ENCODE data around the gene ERCC6.

ERCC6 gene

DNA sequence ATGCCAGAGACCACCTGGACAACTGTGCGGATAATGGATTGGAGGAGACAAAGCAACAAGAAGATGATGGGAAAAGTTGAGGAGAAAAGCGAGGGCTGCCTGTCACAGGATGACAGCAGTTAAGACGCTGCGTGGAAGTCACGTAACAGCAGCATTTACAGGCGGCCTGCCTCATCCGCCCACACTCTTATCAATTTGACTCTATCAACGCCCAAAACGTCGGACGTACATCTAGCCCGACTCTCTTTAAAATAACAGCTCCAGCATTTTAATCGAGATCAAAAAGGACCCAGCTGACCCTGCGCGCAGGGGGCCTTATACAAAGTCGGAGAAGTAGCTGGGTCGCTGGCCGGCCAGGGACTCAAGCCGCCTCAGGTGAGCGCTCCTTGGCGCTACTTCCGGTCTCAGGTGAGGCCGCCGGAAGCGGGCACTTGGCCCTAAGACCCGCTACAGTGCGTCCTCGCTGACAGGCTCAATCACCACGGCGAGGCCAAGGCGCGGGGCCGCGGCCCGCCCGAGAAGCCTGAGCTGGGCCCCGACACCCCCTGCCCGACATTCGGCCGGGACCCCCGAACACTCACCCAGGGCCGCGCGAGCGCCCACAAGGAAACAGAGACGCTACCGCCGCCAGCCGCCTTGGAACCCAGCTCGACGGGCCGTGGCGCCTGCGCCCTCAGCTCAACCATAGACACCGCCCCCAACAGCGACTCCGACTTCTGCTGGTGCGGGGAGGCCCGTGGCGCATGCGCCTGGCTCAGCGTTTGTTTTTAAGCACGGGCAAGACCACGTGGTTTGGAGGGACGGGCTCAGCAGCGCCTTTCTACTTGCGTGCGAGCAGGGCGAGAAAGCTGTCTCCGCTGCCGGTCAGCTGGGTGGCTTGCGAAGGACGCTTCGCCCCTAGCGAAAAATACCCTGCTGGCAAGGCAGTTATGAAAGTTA, at the start of gene ERCC6:
TSS of gene ERCC6 (minus strand) at position 741 of the 939 bp plus-strand sequence.
- DNase-seq (ENCODE audit: low read depth) = peak; percentile 82

DNA sequence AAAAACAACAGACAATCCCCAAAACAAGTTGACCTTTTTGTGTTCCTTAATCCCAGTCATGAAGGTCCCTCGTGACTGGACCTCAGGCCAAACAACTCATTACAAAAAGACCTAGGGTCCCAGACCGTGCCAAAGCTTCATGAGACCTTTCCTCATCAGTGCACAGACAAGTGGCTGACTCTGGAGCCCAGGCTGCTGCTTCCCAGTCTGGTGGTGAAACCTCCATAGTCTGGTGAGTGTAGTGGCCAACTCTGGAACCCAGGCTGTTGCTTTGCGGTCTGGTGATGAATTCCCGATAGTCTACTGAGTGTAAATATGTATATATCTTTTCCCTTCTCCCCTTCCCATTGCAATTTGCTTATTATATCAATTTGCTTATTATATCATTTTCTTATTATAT, 49.1 kb upstream of the ERCC6 start:
- DNase-seq (ENCODE audit: low read depth) = no peak

DNA sequence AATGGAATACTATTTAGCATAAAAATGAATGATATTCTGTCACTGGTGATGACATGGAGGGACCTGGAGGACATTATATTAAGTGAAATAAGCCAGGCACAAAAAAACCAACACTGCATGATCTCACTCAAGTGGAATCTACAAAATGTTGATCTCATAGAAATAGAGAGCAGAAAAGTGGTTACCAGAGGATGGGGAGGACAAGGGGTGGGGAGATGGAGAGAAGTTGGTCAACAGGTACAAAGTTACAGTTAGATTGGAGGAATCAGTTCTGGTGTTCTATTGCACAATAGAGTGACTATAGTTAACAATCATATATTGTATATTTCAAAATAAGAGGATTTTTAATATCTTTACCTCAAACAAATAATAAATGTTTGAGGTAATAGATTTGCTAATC, 46.5 kb upstream of the ERCC6 start:
- no peak for DNase-seq (ENCODE audit: low read depth)

DNA sequence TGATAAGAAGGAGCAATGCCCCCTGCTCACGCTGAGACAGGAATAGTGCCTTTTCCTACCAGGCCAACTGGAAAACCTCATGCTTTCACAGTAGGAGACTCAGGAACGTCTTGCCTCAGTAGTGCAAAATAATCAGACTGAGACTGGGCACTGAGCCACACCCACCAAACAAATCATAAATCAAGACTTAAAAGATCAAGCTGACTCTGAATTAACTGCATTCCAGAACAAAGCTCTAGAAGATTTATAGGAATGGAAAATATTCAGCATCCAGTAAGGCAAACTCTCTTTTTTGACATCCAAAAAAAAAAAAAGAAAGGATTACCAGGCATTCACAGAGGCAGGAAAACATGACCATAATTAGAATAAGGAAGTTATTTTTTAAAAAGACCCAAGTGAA, 40.7 kb upstream of the ERCC6 start:
- DNase-seq (ENCODE audit: low read depth) = no peak

DNA sequence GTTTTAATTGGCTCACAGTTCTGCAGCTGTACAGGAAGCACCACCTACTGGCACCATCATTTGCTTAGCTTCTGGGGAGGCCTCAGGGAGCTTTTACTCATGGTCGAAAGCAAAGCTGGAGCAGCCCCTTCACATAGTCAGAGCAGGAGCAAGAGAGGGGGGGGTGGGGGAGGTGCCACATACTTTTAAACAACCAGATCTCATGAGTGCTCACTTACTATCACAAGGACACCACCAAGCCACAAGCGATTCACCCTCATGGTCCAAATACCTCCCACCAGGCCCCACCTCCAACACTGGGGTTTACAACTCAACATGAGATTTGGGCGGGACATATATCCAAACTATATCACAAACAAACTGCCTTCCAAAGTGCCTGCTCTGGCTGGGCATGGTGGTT, 39.5 kb upstream of the ERCC6 start:
- DNase-seq (ENCODE audit: low read depth) = no peak

DNA sequence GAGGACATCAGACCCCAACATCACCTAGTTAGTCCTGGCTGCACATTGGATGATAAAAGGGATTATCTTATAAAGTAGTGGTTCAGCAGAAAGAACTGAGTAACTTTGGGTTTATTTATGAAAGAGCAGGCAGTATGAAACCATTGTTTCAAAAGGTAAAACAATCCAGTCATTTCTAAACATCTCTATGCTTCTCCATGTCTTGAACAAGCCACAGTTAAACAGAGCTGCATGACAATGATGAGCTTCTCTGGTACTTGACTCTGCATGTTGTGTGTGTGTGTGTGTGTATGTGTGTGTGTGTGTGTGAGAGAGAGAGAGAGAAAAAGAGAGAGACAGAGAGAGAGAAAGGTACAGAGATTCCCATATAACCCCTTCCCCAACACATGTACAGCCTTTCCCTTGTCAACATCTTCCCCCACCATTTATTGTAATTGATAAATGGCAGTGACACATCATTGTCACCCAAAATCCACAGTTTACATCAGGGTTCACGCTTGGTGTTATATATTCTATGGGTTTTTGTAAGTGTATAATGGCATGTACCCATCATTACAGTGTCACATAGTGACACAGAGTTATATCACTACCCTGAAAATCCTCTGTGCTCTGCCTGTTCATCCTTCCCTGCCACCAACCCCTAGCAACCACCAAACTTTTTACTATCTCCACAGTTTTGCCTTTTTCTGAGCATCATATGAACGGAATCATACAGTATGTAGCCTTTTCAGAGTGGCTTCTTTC, 38.4 kb upstream of the ERCC6 start:
- DNase-seq (ENCODE audit: low read depth) = no peak

DNA sequence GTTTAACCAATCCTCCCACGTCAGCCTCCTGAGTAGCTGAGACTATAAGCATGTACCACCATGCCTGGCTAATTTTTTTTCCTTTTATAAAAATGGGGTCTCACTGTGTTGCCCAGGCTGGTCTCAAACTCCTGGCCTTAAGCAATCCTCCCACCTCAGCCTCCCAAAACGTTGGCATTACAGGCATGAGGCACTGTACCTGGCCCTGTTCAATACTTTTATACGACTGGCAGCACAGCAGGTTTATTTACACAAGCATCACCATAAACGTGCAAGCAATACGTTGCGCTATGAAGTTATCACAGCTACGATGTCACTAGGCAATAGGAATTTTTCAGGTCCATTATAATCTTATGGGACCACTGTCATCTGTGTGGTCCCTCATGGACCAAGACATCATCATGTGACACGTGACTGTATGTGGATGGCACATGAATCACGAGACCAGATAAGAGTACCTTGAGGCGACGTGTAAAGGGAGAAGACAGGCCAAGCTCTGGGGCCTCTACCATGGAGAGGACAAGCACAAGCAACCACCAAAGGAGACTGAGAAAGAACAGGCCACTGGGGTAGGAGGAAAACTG, 36.7 kb upstream of the ERCC6 start:
- no peak for DNase-seq (ENCODE audit: low read depth)

DNA sequence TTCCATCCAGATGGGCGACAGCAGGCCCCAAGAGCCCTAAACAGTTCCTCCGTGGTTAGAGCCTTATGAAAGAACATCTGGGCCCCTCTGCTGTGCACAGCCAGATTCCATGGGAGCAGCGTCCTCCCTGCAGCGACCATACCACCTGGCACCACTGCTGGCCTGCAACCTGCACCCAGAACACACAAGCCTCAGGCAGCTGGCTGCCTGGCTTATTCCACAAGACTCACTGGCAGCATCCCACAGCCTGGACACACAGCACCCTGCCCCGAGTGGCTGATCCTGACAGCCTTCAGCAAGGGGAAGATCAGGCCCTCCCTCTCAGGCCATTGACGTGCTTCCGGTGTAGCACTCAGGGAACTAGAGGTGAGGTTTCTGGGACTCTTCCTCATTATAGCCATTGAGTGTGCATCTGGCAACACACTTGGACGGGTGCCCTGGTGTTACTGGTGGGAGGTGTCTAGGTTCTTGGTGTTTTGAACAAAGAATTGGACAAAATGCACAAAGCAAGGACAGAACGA, 33.7 kb upstream of the ERCC6 start:
- DNase-seq (ENCODE audit: low read depth) = no peak

DNA sequence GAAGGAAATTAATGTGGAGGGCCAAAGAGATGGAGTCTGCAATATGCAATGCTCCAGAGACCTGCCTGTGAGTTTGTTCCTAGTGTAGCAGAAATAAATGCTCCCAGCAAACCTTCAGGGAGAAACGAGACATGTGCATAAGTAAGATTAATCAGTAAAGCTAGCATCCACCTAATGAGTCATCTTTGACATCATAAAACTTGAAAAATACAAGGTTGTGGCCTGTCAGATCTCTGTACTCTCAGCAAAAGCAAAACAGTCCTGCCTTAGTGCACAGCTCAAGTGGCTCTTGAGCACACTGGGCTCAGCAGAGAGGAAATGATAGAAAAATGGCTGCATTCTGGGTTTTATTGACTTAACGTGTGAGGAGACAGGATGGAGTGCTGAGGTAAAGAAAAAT, 32.5 kb upstream of the ERCC6 start:
- DNase-seq (ENCODE audit: low read depth) = no peak

DNA sequence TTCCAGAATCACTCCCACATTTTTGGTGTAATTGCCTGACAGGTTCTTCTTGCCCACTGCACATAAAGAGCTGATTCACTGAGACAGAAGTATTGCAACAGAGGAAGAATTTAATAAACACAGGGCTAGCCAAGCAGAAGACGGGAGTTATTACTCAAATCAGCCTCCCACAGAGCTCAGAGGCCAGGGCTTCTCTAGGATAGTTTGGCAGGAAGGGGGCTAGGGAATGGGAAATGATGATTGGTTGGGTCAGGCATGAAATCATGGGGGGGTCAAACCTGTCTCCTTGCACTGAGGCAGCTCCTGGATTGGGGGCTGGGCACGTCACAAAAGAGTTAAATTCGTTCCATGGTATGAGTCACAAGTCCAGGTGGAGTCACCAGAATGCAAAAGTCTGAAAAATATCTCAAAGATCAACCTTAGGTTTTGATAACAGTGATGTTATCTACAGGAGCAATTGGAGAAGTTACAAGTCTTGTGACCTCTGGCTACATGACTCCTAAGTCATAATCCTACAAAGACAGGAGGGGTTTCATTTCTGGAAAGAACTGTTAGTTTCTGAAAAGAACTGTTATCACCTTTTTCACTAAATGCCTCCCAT, 30.2 kb upstream of the ERCC6 start:
- DNase-seq (ENCODE audit: low read depth) = no peak

DNA sequence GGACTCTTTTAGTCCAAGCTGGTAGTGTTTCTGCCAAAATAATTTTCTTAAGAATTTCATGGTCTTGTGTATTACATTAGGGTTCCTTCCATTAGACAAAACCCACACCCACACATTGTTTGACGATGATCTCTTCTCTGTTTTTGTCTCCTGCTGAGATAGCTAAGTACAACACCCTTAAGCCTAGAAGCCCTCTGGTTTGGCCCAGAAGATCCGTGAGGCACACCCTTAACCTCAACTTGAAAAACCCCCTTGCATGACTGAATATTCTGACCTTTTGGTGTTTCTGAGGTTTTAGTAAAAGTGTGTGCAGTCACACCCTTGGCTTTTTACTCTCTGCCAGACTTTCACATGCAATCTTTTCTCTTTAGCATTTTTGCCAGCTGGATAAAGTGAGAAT, 29.3 kb upstream of the ERCC6 start:
- peak; percentile 80 for DNase-seq (ENCODE audit: low read depth)

DNA sequence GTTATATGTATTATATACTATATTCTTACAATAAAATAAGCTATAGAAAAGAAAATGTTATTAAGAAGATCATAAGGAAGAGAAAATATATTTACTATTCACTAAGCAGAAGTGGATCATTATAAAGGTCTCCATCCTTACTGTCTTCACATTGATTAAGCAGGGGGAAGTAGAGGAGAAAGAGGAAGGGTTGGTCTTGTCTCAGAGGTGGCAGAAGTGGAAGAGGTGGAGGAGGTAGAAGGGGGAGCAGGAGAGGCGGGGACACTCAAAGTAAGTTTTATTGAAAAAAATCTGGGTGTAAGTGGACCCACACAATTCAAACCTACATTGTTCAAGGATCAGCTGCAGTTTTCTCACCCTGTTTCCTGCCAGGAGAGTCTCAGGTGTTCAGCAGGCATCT, 28.9 kb upstream of the ERCC6 start:
- DNase-seq (ENCODE audit: low read depth) = no peak

DNA sequence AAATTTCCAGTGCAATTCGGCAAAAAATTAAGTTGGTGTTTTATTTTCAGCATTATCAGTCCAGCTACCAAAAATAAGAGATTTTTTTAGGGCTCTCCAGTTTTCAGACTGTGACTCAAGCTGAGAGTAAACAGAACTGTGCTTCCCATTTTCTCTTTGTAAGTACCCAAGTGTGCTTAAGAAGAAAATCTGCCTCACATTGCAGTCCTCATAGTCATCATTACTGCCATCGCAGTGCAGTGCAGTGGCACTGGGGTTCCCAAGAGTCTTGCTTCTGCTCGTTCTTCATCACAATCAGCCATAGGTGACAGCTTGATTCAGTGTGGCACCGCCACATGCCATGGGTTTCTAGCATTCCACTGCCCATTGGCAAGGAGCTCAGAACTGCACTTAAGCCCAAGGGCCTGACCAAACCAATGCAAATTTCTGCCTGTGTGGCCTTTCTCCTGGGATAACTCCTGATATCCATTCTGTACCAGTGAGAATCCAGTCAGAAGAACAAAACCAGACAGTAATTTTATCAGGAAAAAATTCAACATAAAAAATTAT, 25.6 kb upstream of the ERCC6 start:
- no peak for DNase-seq (ENCODE audit: low read depth)

DNA sequence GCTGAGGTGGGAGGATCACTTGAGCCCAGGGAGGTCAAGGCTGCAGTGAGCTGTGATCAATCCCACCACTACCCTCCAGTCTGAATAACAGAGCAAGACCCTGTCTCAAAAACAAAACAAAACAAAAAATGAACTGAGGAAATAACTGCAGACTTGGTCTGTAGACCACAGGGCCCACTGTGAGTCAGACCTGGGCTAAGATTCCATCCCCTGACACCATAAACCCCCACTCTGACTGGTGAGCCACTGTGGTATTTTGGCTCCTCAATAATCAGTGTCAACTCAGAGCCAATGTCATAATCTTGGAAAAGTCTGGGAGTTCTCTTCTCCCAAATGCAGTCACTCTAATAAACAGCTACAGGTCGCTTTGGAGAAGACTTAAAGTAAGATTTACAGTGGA, 24.0 kb upstream of the ERCC6 start:
- DNase-seq (ENCODE audit: low read depth) = no peak

DNA sequence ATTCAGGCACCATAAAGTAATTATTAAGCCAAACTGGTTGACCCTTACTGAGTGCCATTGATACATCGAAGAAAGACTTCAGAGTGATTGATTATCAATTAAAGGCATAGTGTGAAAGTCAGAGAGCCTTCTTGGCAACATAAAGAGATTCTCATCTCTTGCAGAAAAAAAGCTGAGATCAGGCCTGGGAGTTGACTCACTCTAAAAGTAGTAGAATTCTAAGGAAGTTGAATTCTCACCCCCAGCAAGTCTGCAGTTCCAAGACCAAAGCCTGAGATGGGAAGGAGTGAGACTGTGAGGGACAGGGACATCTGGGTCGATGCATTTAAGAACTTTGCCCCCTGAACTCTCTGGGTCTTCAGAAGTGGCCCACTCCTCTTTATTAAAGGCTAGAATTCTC, 21.6 kb upstream of the ERCC6 start:
- DNase-seq (ENCODE audit: low read depth) = no peak

DNA sequence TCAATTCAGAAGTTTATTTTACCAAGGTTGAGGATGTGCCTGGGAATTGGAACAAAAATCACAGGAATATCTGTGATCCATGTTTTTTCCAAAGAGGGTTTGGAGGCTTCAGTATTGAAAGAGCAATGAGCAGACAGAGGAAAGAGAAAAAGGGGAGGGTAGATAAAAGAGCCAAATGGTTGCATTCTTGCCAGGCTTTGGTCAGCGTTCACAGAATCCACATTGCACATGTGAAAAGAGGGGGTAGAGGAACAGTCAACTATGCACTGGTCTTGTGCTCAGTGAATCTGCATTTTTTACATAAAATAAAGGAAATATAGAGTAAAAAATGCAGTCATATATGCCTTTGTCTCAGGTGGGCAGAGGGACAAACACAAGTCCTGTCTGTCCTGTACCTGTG, 20.6 kb upstream of the ERCC6 start:
- DNase-seq (ENCODE audit: low read depth) = no peak

DNA sequence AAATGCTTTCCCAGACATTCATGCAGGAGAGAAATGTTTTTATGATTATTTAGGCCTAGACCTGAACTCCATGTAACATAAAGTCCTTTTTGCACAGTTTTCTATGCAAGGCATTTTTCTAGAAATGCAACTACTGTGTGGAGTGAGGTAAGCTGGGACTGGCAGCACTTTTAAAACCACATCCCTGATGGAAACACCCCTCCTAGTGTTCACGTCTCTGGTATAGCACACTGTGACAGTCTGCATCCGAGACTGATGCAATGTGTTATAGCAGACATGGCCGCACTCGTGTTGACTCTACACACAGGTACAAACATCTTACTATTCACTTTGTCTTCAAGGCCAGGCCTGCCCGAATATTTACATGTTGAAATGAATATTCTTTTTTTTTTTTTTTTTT, 19.3 kb upstream of the ERCC6 start:
- no peak for DNase-seq (ENCODE audit: low read depth)

DNA sequence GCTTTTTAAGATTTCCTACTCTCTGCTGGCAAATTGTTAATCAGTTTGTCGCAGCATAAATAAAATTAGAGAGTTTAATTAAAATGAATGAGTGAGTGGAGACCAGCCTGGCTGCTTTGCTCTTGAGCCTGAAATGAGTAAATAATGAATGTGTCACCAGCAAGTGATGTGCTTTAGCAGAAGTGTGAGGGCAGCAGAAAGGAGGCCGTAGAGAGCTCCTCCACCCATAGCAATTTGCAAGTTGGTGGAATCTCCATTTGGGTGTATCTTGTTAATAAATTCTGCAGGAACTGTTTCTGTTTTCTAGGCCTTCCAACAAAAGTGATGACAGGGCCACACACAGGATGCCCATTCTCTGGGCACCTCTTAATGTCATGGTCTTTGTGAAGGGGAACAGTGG, 18.8 kb upstream of the ERCC6 start:
- DNase-seq (ENCODE audit: low read depth) = no peak

DNA sequence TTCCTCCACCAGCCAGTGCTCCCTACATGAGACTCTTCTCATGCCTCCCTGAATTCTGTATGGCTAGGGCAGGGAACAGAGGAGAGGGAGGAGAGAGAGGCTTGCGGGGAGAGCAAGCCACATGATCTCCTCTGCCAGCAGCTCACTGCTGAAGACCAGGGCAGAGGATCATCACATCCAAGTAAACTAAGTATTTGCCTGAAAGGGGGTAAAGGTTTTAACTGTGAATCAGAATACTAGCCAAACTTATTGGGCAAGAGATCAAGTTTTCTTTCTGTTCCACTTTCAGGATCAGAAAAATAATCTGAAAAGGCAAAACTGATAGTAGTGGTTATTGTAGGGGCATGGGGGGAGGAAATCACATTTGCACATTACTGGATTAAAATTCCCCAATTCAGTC, 17.8 kb upstream of the ERCC6 start:
- no peak for DNase-seq (ENCODE audit: low read depth)

DNA sequence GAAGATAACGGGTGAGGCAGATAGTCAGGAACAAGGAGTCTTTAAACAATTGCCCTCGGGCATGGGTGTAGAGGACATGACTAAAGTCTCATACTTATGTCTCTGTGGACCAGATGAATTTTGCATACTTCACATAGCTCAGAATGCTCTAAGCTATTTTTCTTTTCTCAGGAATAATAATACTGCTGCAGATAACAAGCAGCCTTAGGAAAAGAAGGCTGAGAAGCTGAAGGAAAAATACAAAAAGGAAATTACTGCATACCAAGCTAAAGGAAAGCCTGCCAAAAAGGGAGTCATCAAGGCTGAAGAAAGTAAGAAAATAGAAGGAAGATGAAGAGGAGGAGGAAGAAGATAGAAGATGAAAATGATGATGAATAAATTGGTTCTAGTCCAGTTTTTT, 13.4 kb upstream of the ERCC6 start:
- DNase-seq (ENCODE audit: low read depth) = peak; percentile 81

DNA sequence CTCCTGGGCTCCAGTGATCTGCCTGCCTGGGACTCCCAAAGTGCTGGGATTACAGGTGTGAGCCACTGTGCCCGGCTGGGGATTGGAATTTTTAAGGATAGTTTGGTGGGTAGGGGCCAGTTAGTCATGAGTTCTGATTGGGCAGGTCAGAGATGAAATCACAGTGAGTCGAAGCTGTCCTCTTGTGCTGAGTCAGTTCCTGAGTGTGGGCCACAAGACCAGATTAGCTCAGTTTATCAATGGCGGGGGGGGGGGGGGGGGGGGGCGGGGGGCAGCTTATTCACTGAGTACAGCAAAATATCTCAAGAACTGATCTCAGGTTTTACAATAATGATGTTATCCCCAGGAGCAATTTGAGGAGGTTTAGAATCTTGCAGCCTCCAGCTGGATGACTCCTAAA, 11.6 kb upstream of the ERCC6 start:
- DNase-seq (ENCODE audit: low read depth) = no peak
